GM20431 (cell line): Measurements from ENCODE around the gene ELANE.

ENCODE experiments used
- in situ Hi-C: fragments of 300-500 bp; cut with MseI, MboI; formaldehyde crosslinking; loops from one replicate; pipeline ENCODE4 v1.15.0; 2020; ENCODE audit warnings: low sequenced_read_pairs; ENCODE audit not compliant: unreplicated experiment

The ELANE gene

DNA sequence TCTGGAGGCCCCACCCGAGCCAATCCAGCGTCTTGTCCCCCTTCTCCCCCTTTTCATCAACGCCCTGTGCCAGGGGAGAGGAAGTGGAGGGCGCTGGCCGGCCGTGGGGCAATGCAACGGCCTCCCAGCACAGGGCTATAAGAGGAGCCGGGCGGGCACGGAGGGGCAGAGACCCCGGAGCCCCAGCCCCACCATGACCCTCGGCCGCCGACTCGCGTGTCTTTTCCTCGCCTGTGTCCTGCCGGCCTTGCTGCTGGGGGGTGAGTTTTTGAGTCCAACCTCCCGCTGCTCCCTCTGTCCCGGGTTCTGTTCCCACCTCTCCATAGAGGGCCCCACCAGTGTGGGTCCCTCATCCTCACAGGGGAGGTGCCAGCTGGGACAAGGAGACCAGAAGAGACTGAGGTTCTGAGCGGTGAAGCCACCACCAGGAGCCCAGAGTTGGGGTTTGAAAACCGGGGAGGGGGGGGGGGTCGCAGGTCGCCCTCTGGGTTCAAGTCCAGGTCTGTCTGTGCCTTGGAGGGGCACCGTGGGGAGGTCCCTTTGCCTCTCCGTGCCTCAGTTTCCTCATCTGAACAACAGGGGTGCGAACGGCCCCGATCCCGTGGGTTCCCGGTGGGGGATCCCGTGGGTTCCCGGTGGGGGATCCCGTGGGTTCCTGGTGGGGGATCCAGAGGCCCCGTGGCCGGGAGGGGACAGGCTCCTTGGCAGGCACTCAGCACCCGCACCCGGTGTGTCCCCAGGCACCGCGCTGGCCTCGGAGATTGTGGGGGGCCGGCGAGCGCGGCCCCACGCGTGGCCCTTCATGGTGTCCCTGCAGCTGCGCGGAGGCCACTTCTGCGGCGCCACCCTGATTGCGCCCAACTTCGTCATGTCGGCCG, at the start of gene ELANE:
ELANE (plus strand) TSS at position 168 of the 878 bp plus-strand sequence; CDS start at position 194, 26 bp downstream.
- in situ Hi-C loops, result no loop called here

- in situ Hi-C loops, result no loop called here
Observed at GRCh38 chr19:802498-803098, 49.5 kb upstream of the ELANE start.

GRCh38 chr19:803099-803561, 49.0 kb upstream of the ELANE start:
- in situ Hi-C loops, result no loop called here

DNA sequence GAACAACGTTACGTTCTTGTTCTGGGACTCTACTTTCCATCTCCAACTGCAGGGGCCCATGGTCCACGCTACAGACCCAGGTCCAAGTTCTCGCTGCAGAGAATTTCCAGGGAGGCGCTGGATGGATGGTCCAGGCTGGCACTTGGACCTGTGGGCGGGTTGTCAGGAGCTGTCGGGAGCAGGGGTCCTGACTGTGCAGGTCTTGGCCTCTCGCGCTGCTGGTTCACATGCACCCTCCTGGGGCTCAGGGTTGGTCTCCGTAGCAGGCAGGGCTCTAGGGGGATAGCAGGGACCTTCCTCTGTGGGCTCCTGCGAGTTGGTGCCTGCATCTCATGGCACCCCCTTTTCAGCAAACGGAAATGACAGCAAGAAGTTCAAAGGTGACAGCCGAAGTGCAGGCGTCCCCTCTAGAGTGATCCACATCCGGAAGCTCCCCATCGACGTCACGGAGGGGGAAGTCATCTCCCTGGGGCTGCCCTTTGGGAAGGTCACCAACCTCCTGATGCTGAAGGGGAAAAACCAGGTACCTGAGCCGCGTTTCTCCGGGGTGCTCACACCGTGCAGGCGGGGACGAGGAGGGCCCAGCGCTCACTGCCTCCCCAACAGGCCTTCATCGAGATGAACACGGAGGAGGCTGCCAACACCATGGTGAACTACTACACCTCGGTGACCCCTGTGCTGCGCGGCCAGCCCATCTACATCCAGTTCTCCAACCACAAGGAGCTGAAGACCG, 48.3 kb upstream of the ELANE start:
- in situ Hi-C loops, result no loop called here

DNA sequence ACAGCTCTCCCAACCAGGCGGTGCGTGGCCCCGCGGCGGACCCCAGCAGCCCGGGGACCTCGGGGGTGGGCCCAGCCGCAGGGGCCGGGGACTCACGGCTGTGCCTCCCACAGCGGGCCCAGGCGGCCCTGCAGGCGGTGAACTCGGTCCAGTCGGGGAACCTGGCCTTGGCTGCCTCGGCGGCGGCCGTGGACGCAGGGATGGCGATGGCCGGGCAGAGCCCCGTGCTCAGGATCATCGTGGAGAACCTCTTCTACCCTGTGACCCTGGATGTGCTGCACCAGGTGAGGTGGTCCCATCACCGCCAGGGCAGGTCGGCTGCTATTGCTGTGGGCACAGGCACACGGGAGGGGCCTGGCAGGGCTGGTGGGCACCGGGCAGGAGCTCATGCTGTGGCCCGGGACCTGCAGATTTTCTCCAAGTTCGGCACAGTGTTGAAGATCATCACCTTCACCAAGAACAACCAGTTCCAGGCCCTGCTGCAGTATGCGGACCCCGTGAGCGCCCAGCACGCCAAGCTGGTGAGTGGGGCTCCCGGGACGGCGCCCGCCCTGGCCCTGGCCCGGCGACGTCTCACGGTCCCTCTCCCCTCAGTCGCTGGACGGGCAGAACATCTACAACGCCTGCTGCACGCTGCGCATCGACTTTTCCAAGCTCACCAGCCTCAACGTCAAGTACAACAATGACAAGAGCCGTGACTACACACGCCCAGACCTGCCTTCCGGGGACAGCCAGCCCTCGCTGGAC, 47.5 kb upstream of the ELANE start:
- in situ Hi-C loops, result no loop called here

DNA sequence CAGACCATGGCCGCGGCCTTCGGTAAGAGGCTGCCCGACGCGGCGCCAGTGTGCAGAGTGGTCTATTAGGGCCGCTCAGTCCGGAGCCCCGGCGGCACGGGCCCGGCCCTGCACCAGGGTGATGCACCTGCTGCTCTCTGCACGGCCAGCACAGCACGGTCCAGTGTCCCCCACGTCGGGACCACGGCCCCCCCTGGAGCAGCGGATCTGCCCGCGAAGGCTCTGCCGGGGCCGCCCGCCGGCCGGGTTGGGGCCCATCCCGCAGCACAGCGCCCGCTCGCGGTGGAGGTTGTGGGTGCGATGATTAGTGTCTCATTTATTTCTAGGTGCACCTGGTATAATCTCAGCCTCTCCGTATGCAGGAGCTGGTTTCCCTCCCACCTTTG, 46.9 kb upstream of the ELANE start:
- in situ Hi-C loops, result no loop called here

DNA sequence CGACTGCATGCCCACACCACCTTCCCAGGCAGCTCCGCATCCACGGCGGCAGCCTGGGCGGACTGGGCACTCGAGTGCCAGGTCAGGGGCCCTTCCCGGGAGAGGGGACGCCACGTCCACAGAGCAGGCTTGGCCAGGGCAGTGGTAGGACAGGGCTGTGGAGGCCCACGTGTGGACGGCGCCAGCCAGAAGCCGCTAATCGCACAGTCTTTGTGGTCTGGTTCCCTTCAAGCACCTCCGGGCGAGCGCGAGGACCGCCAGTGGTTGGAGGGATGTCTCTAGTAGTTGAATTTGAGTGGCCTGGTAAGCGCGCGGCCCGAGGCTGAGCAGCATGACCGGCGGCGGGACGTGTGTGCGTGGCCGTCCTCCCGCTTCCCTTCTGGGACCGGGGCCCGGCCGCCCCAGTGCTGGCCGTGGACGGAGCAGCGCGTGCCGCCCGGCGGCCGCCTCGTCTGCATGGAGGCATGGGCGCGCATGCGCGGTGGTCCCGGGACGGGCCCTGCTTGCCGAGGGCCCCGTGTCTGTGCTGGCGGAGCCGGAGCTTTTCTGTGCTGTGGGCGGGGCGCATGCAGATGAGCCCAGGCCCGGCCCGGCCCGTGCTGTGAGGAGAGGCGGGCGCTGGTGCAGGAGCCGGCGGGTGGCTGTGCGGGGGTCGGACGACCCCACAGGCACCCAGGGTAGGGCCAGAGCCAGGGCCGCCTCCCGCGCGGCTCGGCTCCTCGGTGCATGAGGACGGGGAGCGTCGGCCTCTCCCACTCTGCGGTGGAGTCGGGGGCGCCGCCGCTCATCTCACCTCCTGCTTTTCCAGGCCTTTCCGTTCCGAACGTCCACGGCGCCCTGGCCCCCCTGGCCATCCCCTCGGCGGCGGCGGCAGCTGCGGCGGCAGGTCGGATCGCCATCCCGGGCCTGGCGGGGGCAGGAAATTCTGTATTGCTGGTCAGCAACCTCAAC, 46.2 kb upstream of the ELANE start:
- in situ Hi-C loops, result no loop called here

DNA sequence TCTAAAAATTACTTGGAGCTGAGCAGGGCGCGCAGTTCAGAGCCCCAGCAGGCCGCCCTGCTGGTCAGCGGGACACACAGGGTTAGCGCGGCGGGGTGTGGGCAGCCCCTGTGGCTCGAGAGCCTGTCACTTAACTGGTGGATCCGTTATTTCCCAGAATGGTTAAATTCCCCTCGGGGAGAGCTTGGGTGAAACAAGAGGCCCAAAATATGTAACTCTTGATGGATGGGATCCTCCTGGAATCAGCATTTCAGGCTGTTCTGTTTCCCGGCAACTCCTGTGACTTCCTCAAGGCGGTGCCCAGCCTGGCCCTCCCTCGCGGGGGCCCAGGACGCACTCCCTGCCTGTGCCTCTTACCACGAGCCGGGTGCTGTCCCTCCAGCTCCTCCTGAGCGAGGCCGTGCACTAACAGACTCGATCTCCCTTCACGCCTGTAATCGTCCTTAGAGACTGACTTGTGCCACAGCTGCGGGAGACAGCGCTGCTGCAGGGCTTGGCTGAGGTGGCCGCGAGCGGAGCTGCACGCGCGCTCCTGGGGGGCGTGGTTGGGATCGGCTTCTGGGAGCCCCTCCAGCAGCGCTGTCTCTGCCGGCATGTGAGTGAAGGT, 45.2 kb upstream of the ELANE start:
- in situ Hi-C loops, result no loop called here

DNA sequence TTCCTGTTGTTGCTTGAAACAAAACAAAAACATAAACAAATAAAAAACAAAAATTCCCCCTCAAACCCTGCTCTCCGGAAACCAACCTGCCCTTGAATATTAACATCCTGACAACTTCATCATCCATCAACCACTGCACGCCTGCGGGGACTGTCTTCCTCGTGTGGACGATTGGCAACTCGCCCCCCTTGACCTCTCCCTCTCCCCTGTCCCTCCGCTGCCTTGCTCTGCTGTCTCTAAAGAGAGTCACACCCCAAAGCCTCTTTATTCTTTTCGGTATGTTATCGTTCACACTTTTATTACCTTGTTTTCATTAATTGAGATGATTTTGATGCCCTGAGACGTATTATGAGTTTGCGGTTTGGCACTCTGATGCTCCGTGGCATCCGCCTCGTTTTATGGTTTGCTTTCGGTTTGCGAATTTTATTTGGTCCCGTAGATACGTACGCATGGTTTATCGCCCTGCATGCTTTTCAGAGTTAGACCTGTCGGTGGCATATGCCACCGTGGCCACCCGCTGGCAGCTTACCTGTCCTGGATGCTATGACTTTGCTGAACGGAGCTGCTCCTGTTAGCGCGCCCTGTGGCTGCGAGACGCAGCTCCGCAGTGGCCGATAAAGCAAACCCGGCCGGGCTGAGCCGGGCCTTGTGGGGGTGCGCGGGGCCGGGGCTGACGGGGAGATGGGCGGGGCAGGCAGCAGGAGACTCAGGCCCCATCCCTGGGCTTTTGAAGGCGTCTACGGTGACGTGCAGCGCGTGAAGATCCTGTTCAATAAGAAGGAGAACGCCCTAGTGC, 44.3 kb upstream of the ELANE start:
- in situ Hi-C loops, result no loop called here

GRCh38 chr19:808423-808775, 43.7 kb upstream of the ELANE start:
- in situ Hi-C loops, result no loop called here

GRCh38 chr19:810077-810855, 41.8 kb upstream of the ELANE start:
- in situ Hi-C loops, result no loop called here

GRCh38 chr19:810883-811489, 41.1 kb upstream of the ELANE start:
- in situ Hi-C loops, result no loop called here

DNA sequence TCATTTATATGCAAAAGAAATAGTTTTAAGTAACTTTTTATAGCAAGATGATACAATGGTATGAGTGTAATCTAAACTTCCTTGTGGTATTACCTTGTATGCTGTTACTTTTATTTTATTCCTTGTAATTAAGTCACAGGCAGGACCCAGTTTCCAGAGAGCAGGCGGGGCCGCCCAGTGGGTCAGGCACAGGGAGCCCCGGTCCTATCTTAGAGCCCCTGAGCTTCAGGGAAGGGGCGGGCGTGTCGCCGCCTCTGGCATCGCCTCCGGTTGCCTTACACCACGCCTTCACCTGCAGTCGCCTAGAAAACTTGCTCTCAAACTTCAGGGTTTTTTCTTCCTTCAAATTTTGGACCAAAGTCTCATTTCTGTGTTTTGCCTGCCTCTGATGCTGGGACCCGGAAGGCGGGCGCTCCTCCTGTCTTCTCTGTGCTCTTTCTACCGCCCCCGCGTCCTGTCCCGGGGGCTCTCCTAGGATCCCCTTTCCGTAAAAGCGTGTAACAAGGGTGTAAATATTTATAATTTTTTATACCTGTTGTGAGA, 40.5 kb upstream of the ELANE start:
- in situ Hi-C loops, result no loop called here

- in situ Hi-C loops, result no loop called here
Observed at GRCh38 chr19:812049-812746, 39.9 kb upstream of the ELANE start.

GRCh38 chr19:812747-813218, 39.3 kb upstream of the ELANE start:
- in situ Hi-C loops, result no loop called here
